Measurements from ENCODE around the gene ARHGDIB. TPM values are rescaled to one million over a fixed set of nuclear protein-coding genes. Genes with fewer than 3 reads are reported as not detected.

The ARHGDIB gene
- total and polyA plus RNA-seq, 2 donors (not counting 1 experiment from before 2014, with no cell fraction given), result 8.3 to 43.7 TPM

DNA sequence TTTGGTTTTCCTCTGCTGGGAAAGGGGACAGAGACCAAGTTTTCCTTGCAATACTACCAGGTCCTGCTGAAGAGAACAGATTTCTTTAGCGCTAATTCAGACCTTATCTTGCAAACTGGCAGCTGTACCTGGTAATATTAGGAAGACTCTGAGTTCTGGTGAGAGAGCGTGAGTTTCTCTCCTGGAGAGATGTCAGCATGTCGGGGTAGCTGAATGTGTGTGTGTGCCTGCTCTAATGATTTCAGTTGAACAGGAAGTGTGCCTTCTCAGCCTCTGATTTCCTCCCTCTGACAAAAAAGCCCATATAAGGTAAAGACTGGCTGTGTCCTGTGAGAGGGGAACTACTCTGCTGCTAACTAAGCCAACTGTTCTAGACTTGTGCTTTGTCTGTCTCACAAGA, 12.7 kb downstream of the ARHGDIB start:
- peak; percentile 81 to 87 for DNase-seq (ENCODE audit: low read depth in 2 of 2)
- H3K27ac ChIP-seq (ENCODE audit: insufficient read depth, low read length), result peak overlapping the region; percentile 61
- H3K79me2 ChIP-seq (ENCODE audit: control insufficient read depth, insufficient read depth, low read length), result no peaks in the 10 kb centered on the region
- no peak overlapping the region for H3K9ac ChIP-seq (ENCODE audit: insufficient read depth, low read length)
- H3K9me3 ChIP-seq (ENCODE audit: control insufficient read depth, insufficient read depth, low read depth, low read length), result no peaks in the 10 kb centered on the region
- H3K4me1 ChIP-seq (ENCODE audit: control insufficient read depth, extremely low read depth, insufficient read depth, low read length), result peaks cover 11% of the 10 kb centered on the region
- H3K27me3 ChIP-seq (ENCODE audit: control insufficient read depth, insufficient read depth, low read length), result no peaks in the 10 kb centered on the region
- no peaks in the 10 kb centered on the region for H3K36me3 ChIP-seq (ENCODE audit: control insufficient read depth, insufficient read depth, low read length)
- no peak for TF ChIP-seq EZH2 (IDR thresholded peaks at IDR 0.05; ENCODE audit: low read length, missing control alignments)
- TF ChIP-seq, protein P1, sequence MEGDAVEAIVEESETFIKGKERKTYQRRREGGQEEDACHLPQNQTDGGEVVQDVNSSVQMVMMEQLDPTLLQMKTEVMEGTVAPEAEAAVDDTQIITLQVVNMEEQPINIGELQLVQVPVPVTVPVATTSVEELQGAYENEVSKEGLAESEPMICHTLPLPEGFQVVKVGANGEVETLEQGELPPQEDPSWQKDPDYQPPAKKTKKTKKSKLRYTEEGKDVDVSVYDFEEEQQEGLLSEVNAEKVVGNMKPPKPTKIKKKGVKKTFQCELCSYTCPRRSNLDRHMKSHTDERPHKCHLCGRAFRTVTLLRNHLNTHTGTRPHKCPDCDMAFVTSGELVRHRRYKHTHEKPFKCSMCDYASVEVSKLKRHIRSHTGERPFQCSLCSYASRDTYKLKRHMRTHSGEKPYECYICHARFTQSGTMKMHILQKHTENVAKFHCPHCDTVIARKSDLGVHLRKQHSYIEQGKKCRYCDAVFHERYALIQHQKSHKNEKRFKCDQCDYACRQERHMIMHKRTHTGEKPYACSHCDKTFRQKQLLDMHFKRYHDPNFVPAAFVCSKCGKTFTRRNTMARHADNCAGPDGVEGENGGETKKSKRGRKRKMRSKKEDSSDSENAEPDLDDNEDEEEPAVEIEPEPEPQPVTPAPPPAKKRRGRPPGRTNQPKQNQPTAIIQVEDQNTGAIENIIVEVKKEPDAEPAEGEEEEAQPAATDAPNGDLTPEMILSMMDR (conservative IDR thresholded peaks at IDR 0.05 in 1 of 2, IDR thresholded peaks at IDR 0.05 in 1 of 2; ENCODE audit: low read depth in 1 of 2, low read length in 2 of 2), result no peak
- H3K4me2 ChIP-seq (ENCODE audit: extremely low read depth, insufficient read depth, low read length), result peak overlapping the region; percentile 62
- no peak overlapping the region for H3K4me3 ChIP-seq (replicated peaks in 1 of 4; ENCODE audit: control extremely low read depth in 1 of 4, insufficient read depth in 1 of 4, low read depth in 3 of 4, low read length in 4 of 4)
- H4K20me1 ChIP-seq (ENCODE audit: control insufficient read depth, extremely low read depth, insufficient read depth, low read length), result no peaks in the 10 kb centered on the region
- peak overlapping the region; percentile 73 for H2AFZ ChIP-seq (ENCODE audit: low read length)

DNA sequence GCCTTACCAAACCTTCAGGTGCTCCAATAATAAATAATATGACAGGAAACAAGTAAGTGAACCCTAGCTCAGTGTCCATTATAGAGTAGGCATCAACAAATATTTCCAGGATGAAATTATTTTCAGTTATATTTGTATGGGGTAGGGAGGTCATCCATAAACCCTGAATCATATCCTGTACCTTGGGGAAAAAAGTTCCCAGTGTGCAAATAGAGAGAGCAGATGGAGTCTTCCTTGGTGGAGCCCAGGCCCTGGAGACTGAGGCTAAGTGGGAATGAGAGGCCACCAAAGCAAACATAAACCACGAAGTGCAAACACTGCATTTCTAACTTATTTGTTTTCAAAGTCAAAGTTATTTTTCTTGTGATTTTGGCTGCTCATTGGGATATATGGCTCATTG, 14.5 kb downstream of the ARHGDIB start:
- H3K27ac ChIP-seq (ENCODE audit: insufficient read depth, low read length), result no peak overlapping the region

DNA sequence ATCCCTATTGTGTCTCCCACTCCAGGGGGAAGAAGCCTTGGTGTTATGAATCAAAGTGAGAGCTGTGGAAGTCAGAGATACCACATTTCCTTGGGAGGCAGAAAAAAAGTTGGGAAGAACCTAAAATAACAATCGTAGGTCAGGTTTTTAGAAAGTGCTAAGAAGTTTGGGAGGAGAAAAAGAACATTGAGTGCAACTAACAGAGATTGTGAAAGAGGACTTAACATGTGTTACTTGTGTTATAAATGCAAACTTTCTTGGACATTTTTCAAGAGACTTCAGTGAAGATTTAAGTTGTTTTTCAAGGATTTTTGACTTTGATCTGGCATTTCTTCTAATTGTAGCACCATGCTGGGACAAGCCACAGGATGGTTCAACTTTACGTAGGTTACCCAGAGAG, 15.2 kb downstream of the ARHGDIB start:
- H4K20me1 ChIP-seq (ENCODE audit: control insufficient read depth, extremely low read depth, insufficient read depth, low read length), result no peaks in the 10 kb centered on the region
- no peak overlapping the region for H3K4me3 ChIP-seq (replicated peaks in 1 of 4; ENCODE audit: control extremely low read depth in 1 of 4, insufficient read depth in 1 of 4, low read depth in 3 of 4, low read length in 4 of 4)
- H3K79me2 ChIP-seq (ENCODE audit: control insufficient read depth, insufficient read depth, low read length), result no peaks in the 10 kb centered on the region
- H2AFZ ChIP-seq (ENCODE audit: low read length), result no peak overlapping the region
- H3K36me3 ChIP-seq (ENCODE audit: control insufficient read depth, insufficient read depth, low read length), result no peaks in the 10 kb centered on the region
- DNase-seq (ENCODE audit: low read depth in 2 of 2), result peak in 1 of 2 donors; percentile 47
- TF ChIP-seq, protein P1 (conservative IDR thresholded peaks at IDR 0.05 in 1 of 2, IDR thresholded peaks at IDR 0.05 in 1 of 2; ENCODE audit: low read depth in 1 of 2, low read length in 2 of 2), result no peak
- no peak for TF ChIP-seq EZH2 (IDR thresholded peaks at IDR 0.05; ENCODE audit: low read length, missing control alignments)
- peaks cover 5% of the 10 kb centered on the region for H3K4me1 ChIP-seq (ENCODE audit: control insufficient read depth, extremely low read depth, insufficient read depth, low read length)
- H3K4me2 ChIP-seq (ENCODE audit: extremely low read depth, insufficient read depth, low read length), result no peak overlapping the region
- no peaks in the 10 kb centered on the region for H3K9me3 ChIP-seq (ENCODE audit: control insufficient read depth, insufficient read depth, low read depth, low read length)
- H3K27me3 ChIP-seq (ENCODE audit: control insufficient read depth, insufficient read depth, low read length), result no peaks in the 10 kb centered on the region
- no peak overlapping the region for H3K27ac ChIP-seq (ENCODE audit: insufficient read depth, low read length)
- no peak overlapping the region for H3K9ac ChIP-seq (ENCODE audit: insufficient read depth, low read length)

More for the DNA sequence above, 14.5 kb downstream of the ARHGDIB start:
- Histone ChIP-seq H3K9ac (ENCODE audit: insufficient read depth, low read length) (no peak overlapping the region), H3K4me2 (ENCODE audit: extremely low read depth, insufficient read depth, low read length) (no peak overlapping the region), H3K27me3 (ENCODE audit: control insufficient read depth, insufficient read depth, low read length) (no peaks in the 10 kb centered on the region), H3K4me1 (ENCODE audit: control insufficient read depth, extremely low read depth, insufficient read depth, low read length) (peaks cover 7% of the 10 kb centered on the region), H2AFZ (ENCODE audit: low read length) (no peak overlapping the region), H3K9me3 (ENCODE audit: control insufficient read depth, insufficient read depth, low read depth, low read length) (no peaks in the 10 kb centered on the region), H4K20me1 (ENCODE audit: control insufficient read depth, extremely low read depth, insufficient read depth, low read length) (no peaks in the 10 kb centered on the region), H3K79me2 (ENCODE audit: control insufficient read depth, insufficient read depth, low read length) (no peaks in the 10 kb centered on the region), H3K4me3 (replicated peaks in 1 of 4; ENCODE audit: control extremely low read depth in 1 of 4, insufficient read depth in 1 of 4, low read depth in 3 of 4, low read length in 4 of 4) (no peak overlapping the region), H3K36me3 (ENCODE audit: control insufficient read depth, insufficient read depth, low read length) (no peaks in the 10 kb centered on the region)
- DNase-seq (ENCODE audit: low read depth in 2 of 2), result no peak
- TF ChIP-seq, protein P1 (conservative IDR thresholded peaks at IDR 0.05 in 1 of 2, IDR thresholded peaks at IDR 0.05 in 1 of 2; ENCODE audit: low read depth in 1 of 2, low read length in 2 of 2), result no peak
- no peak for TF ChIP-seq EZH2 (IDR thresholded peaks at IDR 0.05; ENCODE audit: low read length, missing control alignments)

Measured in fibroblast of lung (primary cell).